GM12891 (cell line): ENCODE results near the gene ADAMTS17.

Experiments
- PAX5 ChIP-seq: IDR thresholded peaks from 2 replicates; pipeline ENCODE4 v1.6.1; 2011; ENCODE audit warnings: low read length, moderate library complexity, mild to moderate bottlenecking; ENCODE audit not compliant: insufficient read depth, severe bottlenecking
- POLR2A ChIP-seq: IDR thresholded peaks from 2 replicates; pipeline ENCODE4 v1.6.1; 2011; ENCODE audit warnings: low read depth, low read length, control low read depth
- POLR2AphosphoS5 ChIP-seq: IDR thresholded peaks from 2 replicates; pipeline ENCODE4 v1.6.1; 2011; ENCODE audit warnings: low read depth, low read length, control low read depth
- POU2F2 ChIP-seq: IDR thresholded peaks from 2 replicates; pipeline ENCODE4 v1.6.1; 2011; ENCODE audit warnings: low read depth, mild to moderate bottlenecking, control low read depth, low read length, moderate library complexity
- SPI1 ChIP-seq: IDR thresholded peaks from 2 replicates; pipeline ENCODE4 v1.6.1; 2011; ENCODE audit warnings: low read depth, low read length, control low read depth
- TAF1 ChIP-seq: IDR thresholded peaks from 2 replicates; pipeline ENCODE4 v1.6.1; 2011; ENCODE audit warnings: low read depth, low read length, control low read depth

- TF ChIP-seq POLR2AphosphoS5 (no peak), POLR2A (no peak), PAX5 (no peak), SPI1 (no peak), TAF1 (no peak), POU2F2 (no peak)
Measured at GRCh38 chr15:100180921-100181320, 160.9 kb downstream of the ADAMTS17 start.
